ENCODE data around the gene PNCK.
"Not testable (repeated sequence)": the region's sequence is repeated elsewhere in the genome, so short reads cannot be mapped to it uniquely, and the experiment has no call there.

Gene PNCK

GRCh38 chrX:153673428-153674218 lies at the start of gene PNCK:
Gene PNCK, minus strand, starts transcription at chrX:153673813. Its CDS starts 737 bp downstream, at chrX:153673076.
- no peak for DNase-seq (ENCODE audit: low read depth, low spot score)

- no peak for DNase-seq (ENCODE audit: low read depth, low spot score)
Observed at GRCh38 chrX:153722704-153723350, 49.2 kb upstream of the PNCK start.

GRCh38 chrX:153719701-153720100 lies 46.1 kb upstream of the PNCK start:
- DNase-seq (ENCODE audit: low read depth, low spot score), result no peak

GRCh38 chrX:153719238-153719637 lies 45.6 kb upstream of the PNCK start:
- no peak for DNase-seq (ENCODE audit: low read depth, low spot score)

GRCh38 chrX:153717445-153717844 lies 43.8 kb upstream of the PNCK start:
- DNase-seq (ENCODE audit: low read depth, low spot score), result no peak

GRCh38 chrX:153714256-153714655 lies 40.6 kb upstream of the PNCK start:
- DNase-seq (ENCODE audit: low read depth, low spot score), result no peak

- no peak for DNase-seq (ENCODE audit: low read depth, low spot score)
Observed at GRCh38 chrX:153709726-153710674, 36.4 kb upstream of the PNCK start.

GRCh38 chrX:153708415-153708814 lies 34.8 kb upstream of the PNCK start:
- DNase-seq (ENCODE audit: low read depth, low spot score), result peak; percentile 29

GRCh38 chrX:153707406-153707805 lies 33.8 kb upstream of the PNCK start:
- DNase-seq (ENCODE audit: low read depth, low spot score), result no peak

- no peak for DNase-seq (ENCODE audit: low read depth, low spot score)
Observed at GRCh38 chrX:153706799-153707198, 33.2 kb upstream of the PNCK start.

- not testable (repeated sequence) for DNase-seq (ENCODE audit: low read depth, low spot score)
Observed at GRCh38 chrX:153705403-153706060, 31.9 kb upstream of the PNCK start.

GRCh38 chrX:153704631-153705402 lies 31.2 kb upstream of the PNCK start:
- not testable (repeated sequence) for DNase-seq (ENCODE audit: low read depth, low spot score)

GRCh38 chrX:153704021-153704526 lies 30.5 kb upstream of the PNCK start:
- no peak for DNase-seq (ENCODE audit: low read depth, low spot score)

GRCh38 chrX:153703036-153703370 lies 29.4 kb upstream of the PNCK start:
- no peak for DNase-seq (ENCODE audit: low read depth, low spot score)

GRCh38 chrX:153702336-153703035 lies 28.9 kb upstream of the PNCK start:
- no peak for DNase-seq (ENCODE audit: low read depth, low spot score)

- DNase-seq (ENCODE audit: low read depth, low spot score), result no peak
Observed at GRCh38 chrX:153701706-153702105, 28.1 kb upstream of the PNCK start.

- no peak for DNase-seq (ENCODE audit: low read depth, low spot score)
Observed at GRCh38 chrX:153700967-153701366, 27.4 kb upstream of the PNCK start.

GRCh38 chrX:153700376-153700945 lies 26.8 kb upstream of the PNCK start:
- DNase-seq (ENCODE audit: low read depth, low spot score), result no peak

- DNase-seq (ENCODE audit: low read depth, low spot score), result not testable (repeated sequence)
Observed at GRCh38 chrX:153699784-153700371, 26.3 kb upstream of the PNCK start.

Data from smooth muscle cell of the brain vasculature (primary cell).